Brain pericyte (primary cell): ENCODE measurements around the gene MRPL1.
"Not testable (repeated sequence)": the region's sequence is repeated elsewhere in the genome, so short reads cannot be mapped to it uniquely, and the experiment has no call there.

Experiments
- DNase-seq: peaks from one replicate; pipeline ENCODE4 v3.0.0-alpha.2; 2012; ENCODE audit warnings: low read depth, low spot score

MRPL1 gene

DNA sequence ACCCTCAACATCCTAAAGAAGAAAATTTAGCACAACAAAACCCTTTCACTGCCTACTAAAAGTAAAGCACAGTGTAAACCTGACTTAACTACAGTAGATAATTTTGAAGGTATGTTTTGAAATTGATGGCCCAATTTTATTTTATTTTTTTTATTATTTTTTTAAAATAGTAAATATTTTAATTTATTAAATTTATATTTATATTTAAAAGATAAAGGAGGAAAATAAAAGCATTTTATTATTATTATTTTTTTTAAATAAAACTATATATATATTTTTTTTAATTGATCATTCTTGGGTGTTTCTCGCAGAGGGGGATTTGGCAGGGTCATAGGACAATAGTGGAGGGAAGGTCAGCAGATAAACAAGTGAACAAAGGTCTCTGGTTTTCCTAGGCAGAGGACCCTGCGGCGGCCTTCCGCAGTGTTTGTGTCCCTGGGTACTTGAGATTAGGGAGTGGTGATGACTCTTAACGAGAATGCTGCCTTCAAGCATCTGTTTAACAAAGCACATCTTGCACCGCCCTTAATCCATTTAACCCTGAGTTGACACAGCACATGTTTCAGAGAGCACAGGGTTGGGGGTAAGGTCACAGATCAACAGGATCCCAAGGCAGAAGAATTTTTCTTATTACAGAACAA is 120.4 kb downstream of the MRPL1 start:
- DNase-seq, result not testable (repeated sequence)

- DNase-seq, result not testable (repeated sequence)
These were observed 121.1 kb downstream of the MRPL1 start for GRCh38 chr4:77983612-77984311.

- no peak for DNase-seq
These were observed 127.3 kb downstream of the MRPL1 start for GRCh38 chr4:77989968-77990367.

GRCh38 chr4:77990456-77990855 is 127.8 kb downstream of the MRPL1 start:
- no peak for DNase-seq

- DNase-seq, result no peak
These were observed 128.3 kb downstream of the MRPL1 start for GRCh38 chr4:77990904-77991358.

GRCh38 chr4:77992581-77992980 is 130.0 kb downstream of the MRPL1 start:
- DNase-seq, result no peak

- DNase-seq, result peak; percentile 8
These were observed 131.6 kb downstream of the MRPL1 start for GRCh38 chr4:77994194-77994721.

DNA sequence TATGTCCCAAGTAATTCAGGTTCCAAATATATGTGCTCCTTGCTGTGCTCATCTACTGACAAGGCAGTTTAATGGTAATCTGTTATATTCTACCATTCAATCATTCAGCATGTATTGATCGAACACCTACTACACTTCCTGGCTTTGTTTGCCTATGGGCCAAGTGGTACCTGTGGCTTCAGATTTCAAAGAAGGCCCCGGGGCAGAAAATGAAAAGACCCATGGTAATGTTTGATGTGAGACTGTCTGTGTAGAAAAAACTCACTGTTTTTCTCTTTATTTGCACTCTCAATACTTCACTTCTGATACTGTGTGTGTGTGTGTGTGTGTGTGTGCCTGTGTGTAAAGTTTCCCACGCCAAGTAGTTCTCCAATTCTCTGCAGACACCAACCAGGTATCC is 133.4 kb downstream of the MRPL1 start:
- DNase-seq, result no peak

DNA sequence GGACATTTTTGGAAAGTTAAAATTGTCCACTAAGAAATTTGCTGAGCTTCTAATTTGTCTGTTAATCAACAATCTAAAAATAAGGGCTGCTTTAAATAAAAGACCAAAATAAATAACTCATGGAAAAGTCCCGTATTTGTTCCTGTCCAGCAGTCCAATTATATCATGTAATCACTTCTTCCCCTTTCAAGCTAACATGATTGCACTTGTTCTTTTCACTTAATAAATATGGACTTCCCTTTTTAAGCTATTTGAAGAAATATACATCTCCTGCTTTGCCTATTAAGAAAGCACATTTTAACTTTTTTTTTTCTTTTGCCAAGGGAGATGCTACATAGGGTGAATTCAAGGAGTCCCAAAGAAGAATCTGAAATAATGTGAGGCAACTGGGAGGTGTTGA is 138.9 kb downstream of the MRPL1 start:
- DNase-seq, result no peak

- no peak for DNase-seq
These were observed 139.6 kb downstream of the MRPL1 start for GRCh38 chr4:78002260-78002659.
